SU-DHL-6 (cell line): ENCODE measurements around the gene FGF9.

Experiments used
- H2AFZ ChIP-seq: fragments of 200-600 bp; sonication (generic); 2 replicates; pipeline ENCODE4 v1.6.1; 2014; ENCODE audit warnings: low read depth, mild to moderate bottlenecking, moderate library complexity, mixed read lengths, antibody characterized with exemption, low read length; ENCODE audit not compliant: severe bottlenecking
- H3F3A ChIP-seq: fragments of 200-600 bp; shearing (Covaris generic); 2 replicates; pipeline ENCODE4 v1.6.0; 2016; ENCODE audit warnings: antibody characterized with exemption, mild to moderate bottlenecking; ENCODE audit not compliant: insufficient read depth
- H3K27ac ChIP-seq: fragments of 200-600 bp; sonication (generic); 2 replicates; pipeline ENCODE4 v1.5.1; 2016; ENCODE audit warnings: low read depth, mild to moderate bottlenecking, low read length, moderate library complexity, mixed read lengths
- H3K27me3 ChIP-seq: fragments of 200-600 bp; sonication (generic), shearing (Covaris generic); 2 replicates; pipeline ENCODE4 v1.6.0; 2014; ENCODE audit warnings: mild to moderate bottlenecking, low read length
- H3K36me3 ChIP-seq: fragments of 200-600 bp; sonication (generic); 2 replicates; pipeline ENCODE4 v1.6.1; 2014; ENCODE audit warnings: mild to moderate bottlenecking, low read length, mixed read lengths
- H3K4me2 ChIP-seq: fragments of 300-600, 200-600 bp; shearing (Covaris generic), sonication (generic); 2 replicates; pipeline ENCODE4 v1.6.0; 2014; ENCODE audit warnings: low read length, low read depth, mild to moderate bottlenecking; ENCODE audit not compliant: poor library complexity, severe bottlenecking
- H3K4me3 ChIP-seq: fragments of 200-600 bp; sonication (generic); 2 replicates; pipeline ENCODE4 v1.5.1; 2014; ENCODE audit warnings: antibody characterized with exemption, low read length, mild to moderate bottlenecking, mixed read lengths; ENCODE audit not compliant: insufficient read depth, poor library complexity, severe bottlenecking
- H3K79me2 ChIP-seq: fragments of 200-600 bp; sonication (generic); 2 replicates; pipeline ENCODE4 v1.6.1; 2014; ENCODE audit warnings: mild to moderate bottlenecking, low read length, moderate library complexity; ENCODE audit not compliant: insufficient read depth
- H3K9ac ChIP-seq: fragments of 200-600 bp; sonication (generic); 2 replicates; pipeline ENCODE4 v1.7.0; 2014; ENCODE audit warnings: mild to moderate bottlenecking, low read length
- H3K9me2 ChIP-seq: fragments of 200-600 bp; sonication (generic); replicated peaks from 2 replicates; pipeline ENCODE4 v1.6.1; 2014; ENCODE audit warnings: low read length; ENCODE audit not compliant: insufficient read depth
- H3K9me3 ChIP-seq: fragments of 200-600 bp; sonication (generic); 2 replicates; pipeline ENCODE4 v1.6.1; 2014; ENCODE audit warnings: low read length, mixed read lengths; ENCODE audit not compliant: insufficient read depth
- H4K20me1 ChIP-seq: fragments of 200-600 bp; sonication (generic); 2 replicates; pipeline ENCODE4 v1.6.1; 2014; ENCODE audit warnings: low read depth, mild to moderate bottlenecking, antibody characterized with exemption, low read length, moderate library complexity, mixed read lengths
- CTCF ChIP-seq: fragments of 200-600 bp; sonication (generic); IDR thresholded peaks from one replicate; pipeline ENCODE4 v1.5.1; 2017; ENCODE audit warnings: antibody characterized with exemption, mild to moderate bottlenecking, low read length, moderate library complexity; ENCODE audit not compliant: insufficient read depth, poor library complexity, severe bottlenecking
- EZH2phosphoT487 ChIP-seq: fragments of 200-600 bp; sonication (generic), shearing (Covaris generic); conservative IDR thresholded peaks from 2 replicates; pipeline ENCODE4 v1.6.1; 2018; ENCODE audit warnings: mild to moderate bottlenecking, antibody characterized with exemption, low read length, moderate library complexity, mixed read lengths

FGF9 gene

GRCh38 chr13:21639561-21639960 lies 31.3 kb upstream of the FGF9 start:
- TF ChIP-seq CTCF, result no peak
- H4K20me1 ChIP-seq, result no peaks in the 10 kb centered on the region
- H3F3A ChIP-seq, result no peaks in the 10 kb centered on the region
- no peaks in the 10 kb centered on the region for H3K79me2 ChIP-seq
- H3K36me3 ChIP-seq, result no peaks in the 10 kb centered on the region
- no peak overlapping the region for H3K4me2 ChIP-seq
- H3K9me3 ChIP-seq, result no peaks in the 10 kb centered on the region
- H2AFZ ChIP-seq, result no peak overlapping the region
- no peak overlapping the region for H3K27ac ChIP-seq
- no peaks in the 10 kb centered on the region for H3K27me3 ChIP-seq
- H3K4me3 ChIP-seq, result no peak overlapping the region
- no peak overlapping the region for H3K9ac ChIP-seq
- no peaks in the 10 kb centered on the region for H3K9me2 ChIP-seq

- Histone ChIP-seq H4K20me1 (no peaks in the 10 kb centered on the region), H3K36me3 (no peaks in the 10 kb centered on the region)
Observed at GRCh38 chr13:21641629-21642028, 29.2 kb upstream of the FGF9 start.

DNA sequence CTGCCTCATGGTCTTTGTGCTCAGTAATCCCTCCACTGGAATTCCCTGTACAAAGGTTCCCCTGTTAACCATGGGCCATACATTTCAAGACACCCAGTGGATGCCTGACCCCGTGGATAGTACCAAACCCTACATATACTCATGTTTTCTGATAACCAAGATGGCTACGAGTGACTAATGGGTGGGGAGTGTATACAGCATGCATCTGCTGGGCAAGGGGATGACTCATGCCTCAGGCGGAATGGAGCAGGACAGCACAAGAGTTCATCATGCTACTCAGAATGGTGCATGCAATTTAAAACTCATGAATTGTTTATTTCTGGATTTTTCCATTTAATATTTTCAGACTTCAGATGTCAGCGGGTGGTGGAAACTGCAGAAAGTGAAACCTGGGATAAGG lies 13.3 kb upstream of the FGF9 start:
- no peaks in the 10 kb centered on the region; the same call in 1 of the 2 replicates for H3K27me3 ChIP-seq
- H3K9ac ChIP-seq, result no peak overlapping the region
- H3K36me3 ChIP-seq, result no peaks in the 10 kb centered on the region
- TF ChIP-seq CTCF, result no peak
- TF ChIP-seq EZH2phosphoT487, result no peak
- no peaks in the 10 kb centered on the region for H3K79me2 ChIP-seq
- H3K9me2 ChIP-seq, result no peaks in the 10 kb centered on the region
- H4K20me1 ChIP-seq, result no peaks in the 10 kb centered on the region
- no peak overlapping the region for H3K4me2 ChIP-seq
- no peaks in the 10 kb centered on the region for H3F3A ChIP-seq
- H3K4me3 ChIP-seq, result no peak overlapping the region
- H2AFZ ChIP-seq, result no peak overlapping the region
- no peaks in the 10 kb centered on the region for H3K9me3 ChIP-seq
- H3K27ac ChIP-seq, result no peak overlapping the region

More at GRCh38 chr13:21641629-21642028, 29.2 kb upstream of the FGF9 start:
- no peaks in the 10 kb centered on the region for H3K79me2 ChIP-seq
- H3K9me3 ChIP-seq, result no peaks in the 10 kb centered on the region
- no peak overlapping the region for H3K4me2 ChIP-seq
- H3K4me3 ChIP-seq, result no peak overlapping the region
- TF ChIP-seq CTCF (no peak), EZH2phosphoT487 (no peak)
- no peaks in the 10 kb centered on the region for H3K27me3 ChIP-seq
- H2AFZ ChIP-seq, result no peak overlapping the region
- H3K9ac ChIP-seq, result no peak overlapping the region
- no peaks in the 10 kb centered on the region for H3F3A ChIP-seq
- no peak overlapping the region for H3K27ac ChIP-seq
- no peaks in the 10 kb centered on the region for H3K9me2 ChIP-seq
